WTC11 (cell line): ENCODE data around the gene PLA2G4F. TPM values are rescaled to one million over a fixed set of nuclear protein-coding genes. Genes with fewer than 3 reads are reported as not detected.

Experiments
- ATAC-seq: fragments of 200-7000 bp; cut with Tn5 transposase; 2 replicates; pipeline ENCODE4 v1.10.0; 2021; ENCODE audit warnings: mild to moderate bottlenecking, moderate library complexity
- CTCF ChIA-PET: fragments of 300-600 bp; sonication (Branson Sonifier 250); formaldehyde crosslinking; loops from one replicate; lab custom pipeline; 2021; ENCODE audit warnings: antibody characterized with exemption; lab: Charles Lee
- POLR2A ChIA-PET: fragments of 350-600 bp; sonication (Branson Sonifier 250); formaldehyde crosslinking; loops from one replicate; lab custom pipeline; 2021; ENCODE audit warnings: antibody characterized with exemption; lab: Charles Lee
- DNase-seq: peaks from one replicate; pipeline ENCODE4 v3.0.0; 2021; ENCODE audit warnings: low spot score
- H3K27ac Mint-ChIP-seq: 2 replicates; pipeline ENCODE4 v1.8.0; 2021; ENCODE audit warnings: mixed read lengths
- H3K27me3 Mint-ChIP-seq: 2 replicates; pipeline ENCODE4 v1.8.0; 2021; ENCODE audit warnings: low read depth, mild to moderate bottlenecking, moderate library complexity, mixed read lengths
- H3K36me3 Mint-ChIP-seq: 2 replicates; pipeline ENCODE4 v1.8.0; 2021; ENCODE audit warnings: mixed read lengths
- H3K4me1 Mint-ChIP-seq: 2 replicates; pipeline ENCODE4 v1.8.0; 2022; ENCODE audit warnings: mixed read lengths
- H3K4me3 Mint-ChIP-seq: 2 replicates; pipeline ENCODE4 v1.8.0; 2021; ENCODE audit warnings: mild to moderate bottlenecking, moderate library complexity, mixed read lengths
- H3K9me3 Mint-ChIP-seq: 2 replicates; pipeline ENCODE4 v1.8.0; 2021; ENCODE audit warnings: mixed read lengths
- ATF3 ChIP-seq: sonication (generic); formaldehyde crosslinking; conservative IDR thresholded peaks from 2 replicates; pipeline ENCODE4 v1.8.1; 2022; ENCODE audit warnings: mild to moderate bottlenecking, missing genetic modification reagents
- CBFB ChIP-seq: sonication (generic); formaldehyde crosslinking; IDR thresholded peaks from 2 replicates; pipeline ENCODE4 v1.8.1; 2022; ENCODE audit warnings: mild to moderate bottlenecking, low read depth, missing genetic modification reagents
- CREB1 ChIP-seq: sonication (generic); formaldehyde crosslinking; IDR thresholded peaks from 2 replicates; pipeline ENCODE4 v1.8.0; 2023; ENCODE audit warnings: mild to moderate bottlenecking, missing genetic modification reagents
- ELF4 ChIP-seq: sonication (generic); formaldehyde crosslinking; IDR thresholded peaks from 2 replicates; pipeline ENCODE4 v1.8.1; 2022; ENCODE audit warnings: low read depth, mild to moderate bottlenecking, moderate library complexity, missing genetic modification reagents
- ESRRA ChIP-seq: sonication (generic); formaldehyde crosslinking; IDR thresholded peaks from 2 replicates; pipeline ENCODE4 v1.8.1; 2022; ENCODE audit warnings: mild to moderate bottlenecking, missing genetic modification reagents, borderline replicate concordance
- GABPB1 ChIP-seq: sonication (generic); formaldehyde crosslinking; IDR thresholded peaks from 2 replicates; pipeline ENCODE4 v1.8.1; 2023; ENCODE audit warnings: mild to moderate bottlenecking, missing genetic modification reagents
- JAZF1 ChIP-seq: fragments of 250-450 bp; sonication (Bioruptor Pico); IDR thresholded peaks from 2 replicates; pipeline ENCODE4 v1.9.0; 2021; ENCODE audit warnings: moderate library complexity, mild to moderate bottlenecking, inconsistent platforms
- MAX ChIP-seq: sonication (generic); formaldehyde crosslinking; IDR thresholded peaks from 2 replicates; pipeline ENCODE4 v1.8.0; 2022; ENCODE audit warnings: mild to moderate bottlenecking, missing genetic modification reagents
- MXD4 ChIP-seq: fragments of 250-450 bp; sonication (Bioruptor Pico); IDR thresholded peaks from 2 replicates; pipeline ENCODE4 v1.8.0; 2021; ENCODE audit warnings: mild to moderate bottlenecking, moderate library complexity, borderline replicate concordance
- NR3C1 ChIP-seq: sonication (generic); formaldehyde crosslinking; conservative IDR thresholded peaks from 2 replicates; pipeline ENCODE4 v1.8.1; 2023; ENCODE audit warnings: low read depth, mild to moderate bottlenecking, missing genetic modification reagents
- TEAD1 ChIP-seq: sonication (generic); formaldehyde crosslinking; IDR thresholded peaks from 2 replicates; pipeline ENCODE4 v1.8.0; 2022; ENCODE audit warnings: mild to moderate bottlenecking, missing genetic modification reagents
- ZNF416 ChIP-seq: fragments of 250-450 bp; sonication (Bioruptor Pico); IDR thresholded peaks from 2 replicates; pipeline ENCODE4 v1.9.0; 2021; ENCODE audit warnings: mild to moderate bottlenecking, inconsistent platforms
- total RNA-seq: library from RNA; stranded (reverse); gene quantifications from 3 replicates; pipeline ENCODE4 v1.2.3, GENCODE V29; 2021
- TF ChIP-seq, protein P1 (sequence below): fragments of 250-450 bp; sonication (Bioruptor Pico); IDR thresholded peaks from 2 replicates; pipeline ENCODE4 v1.9.0; 2021; ENCODE audit warnings: mild to moderate bottlenecking, borderline replicate concordance
- TF ChIP-seq, protein P2 (sequence below): fragments of 250-450 bp; sonication (Bioruptor Pico); IDR thresholded peaks from 2 replicates; pipeline ENCODE4 v1.9.0; 2021; ENCODE audit warnings: moderate library complexity, mild to moderate bottlenecking, inconsistent platforms, borderline replicate concordance
- TF ChIP-seq, protein P3 (sequence below): fragments of 200-600 bp; IDR thresholded peaks from 2 replicates; pipeline ENCODE4 v1.8.0; 2022; ENCODE audit warnings: antibody characterized with exemption
- TF ChIP-seq, protein P4 (sequence below): fragments of 250-450 bp; sonication (Bioruptor Pico); IDR thresholded peaks from 2 replicates; pipeline ENCODE4 v1.9.0; 2021; ENCODE audit warnings: mild to moderate bottlenecking

PLA2G4F gene
- total RNA-seq, 1 experiment from 2014 or later = 0.11 TPM

DNA sequence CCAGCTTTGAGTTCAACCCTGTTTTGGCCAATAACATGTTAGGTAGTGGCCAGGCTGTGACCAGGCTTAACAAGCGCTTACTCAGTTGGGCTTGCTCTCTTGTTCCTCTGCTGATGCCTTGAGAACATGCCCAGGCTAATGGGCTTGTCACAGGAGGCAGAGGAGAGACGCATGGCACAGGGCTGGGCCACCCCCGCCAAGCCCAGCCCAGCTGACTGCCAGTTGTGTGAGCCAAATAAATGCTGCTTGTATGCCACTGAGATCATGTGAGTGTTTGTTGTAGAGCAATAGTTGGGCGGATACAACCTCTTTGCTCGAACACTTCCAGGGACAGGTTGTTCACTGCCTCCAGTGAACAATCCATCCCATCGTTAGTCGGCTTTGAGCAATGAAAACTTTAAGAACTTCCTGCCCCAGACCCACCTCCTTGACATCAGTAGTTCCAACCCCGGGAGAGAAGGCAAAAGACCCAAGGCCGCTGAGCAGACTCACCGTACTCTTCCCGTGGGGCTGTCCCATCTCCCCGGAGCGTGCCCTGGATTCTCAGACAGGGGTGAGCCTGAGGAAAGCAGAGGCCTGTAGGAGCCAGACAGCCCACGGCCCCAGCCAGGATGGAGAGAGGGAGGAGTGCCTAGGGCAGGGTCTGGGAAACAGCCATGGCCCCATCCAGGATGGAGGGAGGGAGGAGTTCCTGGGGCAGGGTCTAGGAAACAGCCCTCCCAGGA lies 4.1 kb downstream of the PLA2G4F start:
- ChIA-PET POLR2A (no interaction called here), CTCF (interaction anchor here (0.7 to 1.3 kb wide), 2 partner anchors 15 to 943 kb away, joined by 3 to 5 read pairs; no protein-coding TSS in a partner anchor)
- no peaks in the 10 kb centered on the region for H3K36me3 Mint-ChIP-seq
- no peak overlapping the region for H3K27ac Mint-ChIP-seq
- TF ChIP-seq CBFB (CRISPR knock-in tag) = no peak
- TF ChIP-seq, protein P1, sequence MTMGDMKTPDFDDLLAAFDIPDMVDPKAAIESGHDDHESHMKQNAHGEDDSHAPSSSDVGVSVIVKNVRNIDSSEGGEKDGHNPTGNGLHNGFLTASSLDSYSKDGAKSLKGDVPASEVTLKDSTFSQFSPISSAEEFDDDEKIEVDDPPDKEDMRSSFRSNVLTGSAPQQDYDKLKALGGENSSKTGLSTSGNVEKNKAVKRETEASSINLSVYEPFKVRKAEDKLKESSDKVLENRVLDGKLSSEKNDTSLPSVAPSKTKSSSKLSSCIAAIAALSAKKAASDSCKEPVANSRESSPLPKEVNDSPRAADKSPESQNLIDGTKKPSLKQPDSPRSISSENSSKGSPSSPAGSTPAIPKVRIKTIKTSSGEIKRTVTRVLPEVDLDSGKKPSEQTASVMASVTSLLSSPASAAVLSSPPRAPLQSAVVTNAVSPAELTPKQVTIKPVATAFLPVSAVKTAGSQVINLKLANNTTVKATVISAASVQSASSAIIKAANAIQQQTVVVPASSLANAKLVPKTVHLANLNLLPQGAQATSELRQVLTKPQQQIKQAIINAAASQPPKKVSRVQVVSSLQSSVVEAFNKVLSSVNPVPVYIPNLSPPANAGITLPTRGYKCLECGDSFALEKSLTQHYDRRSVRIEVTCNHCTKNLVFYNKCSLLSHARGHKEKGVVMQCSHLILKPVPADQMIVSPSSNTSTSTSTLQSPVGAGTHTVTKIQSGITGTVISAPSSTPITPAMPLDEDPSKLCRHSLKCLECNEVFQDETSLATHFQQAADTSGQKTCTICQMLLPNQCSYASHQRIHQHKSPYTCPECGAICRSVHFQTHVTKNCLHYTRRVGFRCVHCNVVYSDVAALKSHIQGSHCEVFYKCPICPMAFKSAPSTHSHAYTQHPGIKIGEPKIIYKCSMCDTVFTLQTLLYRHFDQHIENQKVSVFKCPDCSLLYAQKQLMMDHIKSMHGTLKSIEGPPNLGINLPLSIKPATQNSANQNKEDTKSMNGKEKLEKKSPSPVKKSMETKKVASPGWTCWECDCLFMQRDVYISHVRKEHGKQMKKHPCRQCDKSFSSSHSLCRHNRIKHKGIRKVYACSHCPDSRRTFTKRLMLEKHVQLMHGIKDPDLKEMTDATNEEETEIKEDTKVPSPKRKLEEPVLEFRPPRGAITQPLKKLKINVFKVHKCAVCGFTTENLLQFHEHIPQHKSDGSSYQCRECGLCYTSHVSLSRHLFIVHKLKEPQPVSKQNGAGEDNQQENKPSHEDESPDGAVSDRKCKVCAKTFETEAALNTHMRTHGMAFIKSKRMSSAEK (CRISPR knock-in tag) = no peak
- no peak for TF ChIP-seq NR3C1 (CRISPR knock-in tag)
- TF ChIP-seq, protein P2, sequence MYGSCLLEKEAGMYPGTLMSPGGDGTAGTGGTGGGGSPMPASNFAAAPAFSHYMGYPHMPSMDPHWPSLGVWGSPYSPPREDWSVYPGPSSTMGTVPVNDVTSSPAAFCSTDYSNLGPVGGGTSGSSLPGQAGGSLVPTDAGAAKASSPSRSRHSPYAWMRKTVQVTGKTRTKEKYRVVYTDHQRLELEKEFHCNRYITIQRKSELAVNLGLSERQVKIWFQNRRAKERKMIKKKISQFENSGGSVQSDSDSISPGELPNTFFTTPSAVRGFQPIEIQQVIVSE (CRISPR knock-in tag) = no peak
- TF ChIP-seq TEAD1 (CRISPR knock-in tag) = no peak
- TF ChIP-seq, protein P3, sequence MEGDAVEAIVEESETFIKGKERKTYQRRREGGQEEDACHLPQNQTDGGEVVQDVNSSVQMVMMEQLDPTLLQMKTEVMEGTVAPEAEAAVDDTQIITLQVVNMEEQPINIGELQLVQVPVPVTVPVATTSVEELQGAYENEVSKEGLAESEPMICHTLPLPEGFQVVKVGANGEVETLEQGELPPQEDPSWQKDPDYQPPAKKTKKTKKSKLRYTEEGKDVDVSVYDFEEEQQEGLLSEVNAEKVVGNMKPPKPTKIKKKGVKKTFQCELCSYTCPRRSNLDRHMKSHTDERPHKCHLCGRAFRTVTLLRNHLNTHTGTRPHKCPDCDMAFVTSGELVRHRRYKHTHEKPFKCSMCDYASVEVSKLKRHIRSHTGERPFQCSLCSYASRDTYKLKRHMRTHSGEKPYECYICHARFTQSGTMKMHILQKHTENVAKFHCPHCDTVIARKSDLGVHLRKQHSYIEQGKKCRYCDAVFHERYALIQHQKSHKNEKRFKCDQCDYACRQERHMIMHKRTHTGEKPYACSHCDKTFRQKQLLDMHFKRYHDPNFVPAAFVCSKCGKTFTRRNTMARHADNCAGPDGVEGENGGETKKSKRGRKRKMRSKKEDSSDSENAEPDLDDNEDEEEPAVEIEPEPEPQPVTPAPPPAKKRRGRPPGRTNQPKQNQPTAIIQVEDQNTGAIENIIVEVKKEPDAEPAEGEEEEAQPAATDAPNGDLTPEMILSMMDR = no peak
- no peak for TF ChIP-seq ELF4 (CRISPR knock-in tag)
- no peak for TF ChIP-seq ZNF416 (CRISPR knock-in tag)
- no peak for TF ChIP-seq JAZF1 (CRISPR knock-in tag)
- no peak for TF ChIP-seq GABPB1 (CRISPR knock-in tag)
- TF ChIP-seq MAX = no peak
- TF ChIP-seq, protein P4, sequence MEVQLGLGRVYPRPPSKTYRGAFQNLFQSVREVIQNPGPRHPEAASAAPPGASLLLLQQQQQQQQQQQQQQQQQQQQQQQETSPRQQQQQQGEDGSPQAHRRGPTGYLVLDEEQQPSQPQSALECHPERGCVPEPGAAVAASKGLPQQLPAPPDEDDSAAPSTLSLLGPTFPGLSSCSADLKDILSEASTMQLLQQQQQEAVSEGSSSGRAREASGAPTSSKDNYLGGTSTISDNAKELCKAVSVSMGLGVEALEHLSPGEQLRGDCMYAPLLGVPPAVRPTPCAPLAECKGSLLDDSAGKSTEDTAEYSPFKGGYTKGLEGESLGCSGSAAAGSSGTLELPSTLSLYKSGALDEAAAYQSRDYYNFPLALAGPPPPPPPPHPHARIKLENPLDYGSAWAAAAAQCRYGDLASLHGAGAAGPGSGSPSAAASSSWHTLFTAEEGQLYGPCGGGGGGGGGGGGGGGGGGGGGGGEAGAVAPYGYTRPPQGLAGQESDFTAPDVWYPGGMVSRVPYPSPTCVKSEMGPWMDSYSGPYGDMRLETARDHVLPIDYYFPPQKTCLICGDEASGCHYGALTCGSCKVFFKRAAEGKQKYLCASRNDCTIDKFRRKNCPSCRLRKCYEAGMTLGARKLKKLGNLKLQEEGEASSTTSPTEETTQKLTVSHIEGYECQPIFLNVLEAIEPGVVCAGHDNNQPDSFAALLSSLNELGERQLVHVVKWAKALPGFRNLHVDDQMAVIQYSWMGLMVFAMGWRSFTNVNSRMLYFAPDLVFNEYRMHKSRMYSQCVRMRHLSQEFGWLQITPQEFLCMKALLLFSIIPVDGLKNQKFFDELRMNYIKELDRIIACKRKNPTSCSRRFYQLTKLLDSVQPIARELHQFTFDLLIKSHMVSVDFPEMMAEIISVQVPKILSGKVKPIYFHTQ (CRISPR knock-in tag) = no peak
- no peak for TF ChIP-seq CREB1
- no peak for TF ChIP-seq ATF3 (CRISPR knock-in tag)
- TF ChIP-seq ESRRA (CRISPR knock-in tag) = no peak
- TF ChIP-seq MXD4 = no peak
- H3K4me3 Mint-ChIP-seq = no peak overlapping the region
- no peaks in the 10 kb centered on the region for H3K27me3 Mint-ChIP-seq
- peaks cover 7% of the 10 kb centered on the region for H3K4me1 Mint-ChIP-seq
- no peak for DNase-seq
- no peak for ATAC-seq
- H3K9me3 Mint-ChIP-seq = no peaks in the 10 kb centered on the region
